K562 (cell line): Measurements from ENCODE around the gene IRS2. TPM values are rescaled to one million over a fixed set of nuclear protein-coding genes. Genes with fewer than 3 reads are reported as not detected.

ENCODE experiments used
- CBFA2T2 ChIP-seq: fragments of 450-650 bp; conservative IDR thresholded peaks from 2 replicates; pipeline ENCODE4 v1.6.1; 2017; ENCODE audit warnings: mild to moderate bottlenecking
- CBFA2T3 ChIP-seq: fragments of 450-650 bp; IDR thresholded peaks from 2 replicates; pipeline ENCODE4 v1.6.1; 2017
- CREB3L1 ChIP-seq: fragments of 450-650 bp; IDR thresholded peaks from 2 replicates; pipeline ENCODE4 v1.6.1; 2014; ENCODE audit warnings: low read depth, mild to moderate bottlenecking, moderate library complexity, borderline replicate concordance
- CXXC5 ChIP-seq: fragments of 250-450 bp; sonication (Bioruptor Pico); IDR thresholded peaks from 2 replicates; pipeline ENCODE4 v1.8.0; 2022; ENCODE audit warnings: inconsistent platforms, mild to moderate bottlenecking, moderate library complexity
- HDAC2 ChIP-seq: fragments of 450-650 bp; IDR thresholded peaks from 2 replicates; pipeline ENCODE4 v1.6.1; 2016; ENCODE audit warnings: mild to moderate bottlenecking
- HNRNPK ChIP-seq: fragments of 200-400 bp; formaldehyde crosslinking; IDR thresholded peaks from one replicate; pipeline ENCODE4 v1.6.1; 2018; ENCODE audit warnings: mild to moderate bottlenecking, low read depth, low read length; ENCODE audit not compliant: poor library complexity, severe bottlenecking
- IRF1 ChIP-seq: sonication (generic); formaldehyde crosslinking; IDR thresholded peaks from 2 replicates; pipeline ENCODE4 v1.8.0; 2022; ENCODE audit warnings: missing genetic modification reagents, mild to moderate bottlenecking, borderline replicate concordance
- KDM1A ChIP-seq, 2 experiments: fragments of 450-650 bp; IDR thresholded peaks; 2 replicates each; pipeline ENCODE4 v1.6.1; 2016; ENCODE audit warnings: mild to moderate bottlenecking in 2 of 2
- NCOR1 ChIP-seq: fragments of 450-650 bp; IDR thresholded peaks from 2 replicates; pipeline ENCODE4 v1.6.1; 2016; ENCODE audit warnings: mild to moderate bottlenecking, moderate library complexity
- NEUROD1 ChIP-seq: fragments of 150-350 bp; IDR thresholded peaks from 2 replicates; pipeline ENCODE4 v1.6.1; 2014; ENCODE audit warnings: borderline replicate concordance, low read length, low read depth; ENCODE audit not compliant: partially characterized antibody
- NR4A1 ChIP-seq, 2 experiments: fragments of 250-450 bp in 1 of 2; fragments of 450-650 bp in 1 of 2; sonication (Bioruptor Pico) in 1 of 2; IDR thresholded peaks; 2 replicates each; pipeline versions ENCODE4 v1.4.0 to v1.6.1; 2016 to 2020; ENCODE audit warnings: mild to moderate bottlenecking in 2 of 2, missing compliant biosample characterization in 1 of 2, missing genetic modification characterization in 1 of 2, moderate library complexity in 1 of 2
- RBFOX2 ChIP-seq: fragments of 200-400 bp; formaldehyde crosslinking; IDR thresholded peaks from 2 replicates; pipeline ENCODE4 v1.6.1; 2017; ENCODE audit warnings: low read depth, mild to moderate bottlenecking, low read length, moderate library complexity
- SNIP1 ChIP-seq: fragments of 450-650 bp; IDR thresholded peaks from 2 replicates; pipeline ENCODE4 v1.7.1; 2017; ENCODE audit warnings: low read depth, mild to moderate bottlenecking
- STAT5A ChIP-seq: IDR thresholded peaks from 2 replicates; pipeline ENCODE4 v1.6.1; 2012; ENCODE audit warnings: low read length, inconsistent platforms, borderline replicate concordance
- TOE1 ChIP-seq, 2 experiments: fragments of 450-650 bp in 1 of 2; sonication (generic) in 1 of 2; formaldehyde crosslinking in 1 of 2; IDR thresholded peaks; 2 replicates each; pipeline versions ENCODE4 v1.7.1 to v1.8.0; 2016 to 2022; ENCODE audit warnings: borderline replicate concordance in 2 of 2, mild to moderate bottlenecking in 2 of 2, antibody characterized with exemption in 1 of 2, inconsistent platforms in 1 of 2, low read depth in 1 of 2, missing genetic modification reagents in 1 of 2, moderate library complexity in 1 of 2
- ZNF121 ChIP-seq: sonication (generic); formaldehyde crosslinking; conservative IDR thresholded peaks from 2 replicates; pipeline ENCODE4 v1.8.0; 2022; ENCODE audit warnings: missing genetic modification reagents
- ZNF408 ChIP-seq: fragments of 250-450 bp; sonication (Bioruptor Pico); IDR thresholded peaks from 2 replicates; pipeline ENCODE4 v1.4.0; 2020; ENCODE audit warnings: low read depth, mild to moderate bottlenecking, moderate library complexity
- ZNF592 ChIP-seq: fragments of 450-650 bp; IDR thresholded peaks from 2 replicates; pipeline ENCODE4 v1.6.1; 2017; ENCODE audit warnings: antibody characterized with exemption, mild to moderate bottlenecking
- polyA plus RNA-seq, 8 experiments: library from polyadenylated mRNA; depleted of rRNA in 4 of 8; stranded (reverse) in 5 of 8; unstranded in 3 of 8; fragments of >200 nt; fragmentation: Nextera tagmentation in 2 of 8; fragmentation: Illumina TruSeq in 1 of 8; extraction: Ambion mirVana in 2 of 8; extraction: Trizol in 1 of 8; gene quantifications; 2 replicates each; pipeline versions ENCODE4 v1.2.1 to v1.2.3, GENCODE V29; 2011 to 2014; ENCODE audit warnings: inconsistent platforms in 1 of 8, missing spikeins in 1 of 8
- total RNA-seq, 7 experiments: library from RNA; depleted of rRNA in 6 of 7; stranded (reverse); fragments of >200 nt in 6 of 7; fragmentation: Illumina TruSeq in 2 of 7; extraction: Trizol in 2 of 7; gene quantifications; 2 replicates each; pipeline versions ENCODE4 v1.2.1 to v1.2.3, GENCODE V29; 2011 to 2021; ENCODE audit warnings: low replicate concordance in 1 of 7
- TF ChIP-seq, protein P1 (sequence below), 2 experiments: fragments of 450-650 bp; IDR thresholded peaks; 2 replicates each; pipeline ENCODE4 v1.6.1; 2016
- TF ChIP-seq, protein P2 (sequence below): fragments of 250-450 bp; sonication (Bioruptor Pico); IDR thresholded peaks from 2 replicates; pipeline ENCODE4 v1.9.0; 2021; ENCODE audit warnings: mild to moderate bottlenecking

IRS2 gene
- total and polyA plus RNA-seq, 9 of the 15 experiments (the other 6 are each of a cell fraction or from before 2014, with no cell fraction given) = 0.36 to 4.6 (median 0.63) TPM

DNA sequence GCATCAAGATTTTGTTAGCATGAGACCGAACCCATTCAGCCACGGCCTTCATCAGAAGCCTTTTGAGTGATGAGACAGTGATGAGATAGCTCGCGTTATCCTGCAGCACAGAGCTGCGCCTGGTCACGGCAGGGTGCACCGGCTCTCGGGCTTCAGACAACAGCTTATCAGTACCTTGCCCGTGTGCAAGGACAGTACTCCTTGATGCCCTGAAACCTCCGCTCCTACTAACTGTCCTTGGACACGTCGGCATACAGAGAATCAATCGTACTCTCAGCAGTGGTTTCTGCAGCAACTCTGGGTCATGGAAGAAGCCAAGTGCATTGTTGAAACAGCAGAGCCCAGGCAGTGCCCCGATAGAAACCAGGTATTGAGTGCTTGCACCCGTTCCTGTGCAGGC, 40.7 kb downstream of the IRS2 start (continued):
- 0 out of 4 replicates have a peak, but pooled peaks of 1 of the 2 experiments have one; percentile 30 for TF ChIP-seq KDM1A (IDR thresholded peaks at IDR 0.05)
- peak; percentile 61; the same call in 1 of the 2 replicates for TF ChIP-seq CXXC5
- TF ChIP-seq IRF1 (CRISPR knock-in tag) = no peak
- peak; percentile 27; the same call in 1 of the 2 replicates for TF ChIP-seq STAT5A
- peak; percentile 59; the same call in 1 of the 2 replicates for TF ChIP-seq NCOR1
- no peak for TF ChIP-seq SNIP1
- no peak for TF ChIP-seq NEUROD1
- no peak for TF ChIP-seq HNRNPK
- TF ChIP-seq, protein P1, sequence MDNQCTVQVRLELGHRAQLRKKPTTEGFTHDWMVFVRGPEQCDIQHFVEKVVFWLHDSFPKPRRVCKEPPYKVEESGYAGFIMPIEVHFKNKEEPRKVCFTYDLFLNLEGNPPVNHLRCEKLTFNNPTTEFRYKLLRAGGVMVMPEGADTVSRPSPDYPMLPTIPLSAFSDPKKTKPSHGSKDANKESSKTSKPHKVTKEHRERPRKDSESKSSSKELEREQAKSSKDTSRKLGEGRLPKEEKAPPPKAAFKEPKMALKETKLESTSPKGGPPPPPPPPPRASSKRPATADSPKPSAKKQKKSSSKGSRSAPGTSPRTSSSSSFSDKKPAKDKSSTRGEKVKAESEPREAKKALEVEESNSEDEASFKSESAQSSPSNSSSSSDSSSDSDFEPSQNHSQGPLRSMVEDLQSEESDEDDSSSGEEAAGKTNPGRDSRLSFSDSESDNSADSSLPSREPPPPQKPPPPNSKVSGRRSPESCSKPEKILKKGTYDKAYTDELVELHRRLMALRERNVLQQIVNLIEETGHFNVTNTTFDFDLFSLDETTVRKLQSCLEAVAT (IDR thresholded peaks at IDR 0.05) = no peak
- TF ChIP-seq ZNF592 = no peak
- no peak for TF ChIP-seq TOE1 (IDR thresholded peaks at IDR 0.05; ENCODE audit: borderline replicate concordance)
- no peak for TF ChIP-seq TOE1 (CRISPR knock-in tag; IDR thresholded peaks at IDR 0.05; ENCODE audit: borderline replicate concordance, low read depth)
- no peak for TF ChIP-seq NR4A1 (CRISPR knock-in tag; IDR thresholded peaks at IDR 0.05)
- no peak for TF ChIP-seq NR4A1 (tag; IDR thresholded peaks at IDR 0.05)
- peak; percentile 83 for TF ChIP-seq CBFA2T3
- peak; percentile 65 for TF ChIP-seq CBFA2T2
- no peak for TF ChIP-seq ZNF121
- TF ChIP-seq HDAC2 = 0 out of 2 replicates have a peak, but pooled peaks have one; percentile 22
- no peak for TF ChIP-seq CREB3L1
- no peak for TF ChIP-seq RBFOX2
- TF ChIP-seq, protein P2, sequence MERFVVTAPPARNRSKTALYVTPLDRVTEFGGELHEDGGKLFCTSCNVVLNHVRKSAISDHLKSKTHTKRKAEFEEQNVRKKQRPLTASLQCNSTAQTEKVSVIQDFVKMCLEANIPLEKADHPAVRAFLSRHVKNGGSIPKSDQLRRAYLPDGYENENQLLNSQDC = no peak
- TF ChIP-seq ZNF408 (CRISPR knock-in tag) = no peak
